HG03196 (cell line): ENCODE measurements around the gene DAPK3.
A peak's percentile ranks its signal among the peaks of the same experiment; 100 is the strongest.
"Not testable (repeated sequence)": the region's sequence is repeated elsewhere in the genome, so short reads cannot be mapped to it uniquely, and the experiment has no call there.

Experiments
- ATAC-seq: cut with Tn5 transposase; IDR thresholded peaks from one replicate; pipeline ENCODE4 v1.9.1; 2021; ENCODE audit not compliant: unreplicated experiment

DAPK3 gene

DNA sequence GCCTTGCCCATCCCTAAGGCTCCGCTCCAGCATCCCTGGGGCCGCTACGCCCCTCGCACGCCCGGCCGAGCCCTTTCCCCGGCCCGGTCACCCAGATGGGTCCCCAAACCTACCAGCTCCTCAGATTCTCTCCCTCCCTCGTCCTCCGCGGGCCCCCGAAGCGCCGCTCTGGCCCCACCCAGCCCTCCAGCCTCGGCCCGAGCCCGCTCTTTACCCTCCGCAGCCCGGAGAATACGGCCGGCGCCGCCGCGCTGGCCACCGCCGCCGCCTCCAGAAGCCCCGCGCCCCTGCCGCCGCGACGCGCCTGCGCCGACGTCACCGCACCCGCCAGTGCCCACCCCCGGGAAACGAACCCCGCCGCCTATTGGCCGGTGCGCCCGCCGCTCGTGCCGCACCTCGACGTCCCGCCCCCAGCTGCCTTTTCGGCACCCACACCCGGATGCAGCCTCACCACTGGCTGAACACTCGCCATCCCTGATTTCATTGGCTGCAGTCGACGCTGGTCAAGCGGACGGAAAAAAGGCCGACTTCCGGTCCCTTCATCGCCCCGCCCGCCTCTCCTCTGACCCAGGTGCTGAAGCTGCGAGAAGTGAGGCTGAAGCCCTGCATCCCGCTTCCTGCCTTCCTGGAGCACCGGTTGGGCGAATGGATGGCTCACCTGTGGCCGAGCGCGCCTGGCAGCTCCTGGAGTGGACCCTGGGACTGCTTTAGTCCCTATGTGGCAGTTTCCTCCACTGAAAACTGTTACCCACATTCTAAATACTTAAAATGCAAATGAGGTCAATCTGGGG is at the start of gene DAPK3:
Gene DAPK3 (minus strand): TSS at position 292 of the 791 bp plus-strand sequence. CDS start 1,364 bp downstream, outside the sequence.
- peak; percentile 80 for ATAC-seq

GRCh38 chr19:4019578-4019977 is 48.7 kb upstream of the DAPK3 start:
- ATAC-seq = no peak

DNA sequence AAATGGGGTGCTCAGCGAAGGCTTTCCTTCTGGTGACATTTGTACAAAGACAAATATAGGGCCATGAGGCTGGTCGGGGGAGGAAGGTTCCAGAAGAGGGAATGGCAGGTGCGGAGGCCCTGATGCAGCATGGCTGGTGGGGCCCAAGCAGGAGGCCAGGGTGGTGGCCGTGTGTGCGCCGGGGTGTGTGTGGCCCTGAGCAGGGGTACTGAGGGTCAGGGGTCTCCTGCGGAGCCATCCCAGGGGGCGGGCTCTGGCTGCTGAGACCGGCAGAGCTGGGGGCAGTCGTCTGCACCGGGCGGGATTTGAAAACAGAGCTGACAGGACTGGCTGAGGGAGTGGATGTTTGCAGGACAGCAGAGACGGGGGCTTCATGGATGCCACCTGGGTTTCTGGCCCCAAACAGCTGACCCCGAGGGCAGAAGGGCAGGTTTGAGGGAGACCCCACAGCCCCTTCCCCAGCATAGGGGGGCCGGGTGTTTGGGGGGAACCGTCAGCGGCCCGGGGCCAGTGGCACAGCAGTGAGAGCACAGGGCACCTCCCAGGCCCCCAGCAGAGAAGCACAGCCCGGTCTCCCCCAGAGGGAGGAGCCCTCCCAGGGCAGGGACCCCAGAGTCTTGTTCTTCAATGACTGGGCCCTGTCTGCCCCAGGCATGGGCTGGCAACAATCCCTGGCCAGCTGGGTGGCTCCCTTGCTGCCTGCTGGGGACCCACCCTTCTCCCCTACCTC is 48.0 kb upstream of the DAPK3 start:
- ATAC-seq = no peak

- ATAC-seq = no peak
These were observed 47.3 kb upstream of the DAPK3 start for GRCh38 chr19:4018140-4018613.

DNA sequence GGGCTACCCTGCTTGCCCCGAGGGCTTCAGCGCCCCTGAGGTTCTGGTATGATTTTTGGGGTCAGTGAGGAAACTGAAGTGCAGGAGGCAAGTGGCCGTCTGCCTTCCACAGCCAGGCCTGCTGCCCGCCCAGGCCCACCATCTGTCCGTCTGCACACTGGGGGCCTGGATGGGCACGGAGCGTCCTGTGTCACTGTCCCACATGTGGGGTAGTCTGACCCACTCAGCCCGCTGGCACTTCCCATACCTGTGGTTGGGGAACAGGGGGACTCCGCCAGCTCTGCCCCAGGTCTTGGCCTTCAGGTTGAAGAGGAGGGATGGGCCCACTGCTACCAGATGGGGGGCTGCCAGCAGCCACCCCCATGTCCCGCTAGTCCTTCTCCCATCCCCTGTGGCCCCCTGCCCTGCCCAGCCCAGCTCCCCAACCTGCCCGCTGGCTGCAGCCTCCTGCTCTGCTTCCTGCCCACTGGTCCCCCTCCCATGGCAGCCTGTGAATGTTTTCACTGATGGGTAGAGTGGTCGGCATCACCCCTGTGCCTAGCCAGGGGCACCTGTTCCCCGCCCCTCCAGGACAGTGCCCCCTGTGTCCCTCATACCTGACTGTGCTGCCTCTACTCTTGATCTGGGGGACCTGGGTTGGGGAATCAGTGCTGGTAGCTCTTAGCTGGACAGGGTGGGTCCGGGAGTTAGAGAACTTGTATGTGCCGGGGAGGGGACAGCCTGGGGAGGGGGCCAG is 46.2 kb upstream of the DAPK3 start:
- ATAC-seq = no peak

- ATAC-seq = no peak
These were observed 45.6 kb upstream of the DAPK3 start for GRCh38 chr19:4016486-4016885.

- no peak for ATAC-seq
These were observed 45.0 kb upstream of the DAPK3 start for GRCh38 chr19:4015705-4016402.

GRCh38 chr19:4014541-4015491 is 43.9 kb upstream of the DAPK3 start:
- ATAC-seq = no peak

DNA sequence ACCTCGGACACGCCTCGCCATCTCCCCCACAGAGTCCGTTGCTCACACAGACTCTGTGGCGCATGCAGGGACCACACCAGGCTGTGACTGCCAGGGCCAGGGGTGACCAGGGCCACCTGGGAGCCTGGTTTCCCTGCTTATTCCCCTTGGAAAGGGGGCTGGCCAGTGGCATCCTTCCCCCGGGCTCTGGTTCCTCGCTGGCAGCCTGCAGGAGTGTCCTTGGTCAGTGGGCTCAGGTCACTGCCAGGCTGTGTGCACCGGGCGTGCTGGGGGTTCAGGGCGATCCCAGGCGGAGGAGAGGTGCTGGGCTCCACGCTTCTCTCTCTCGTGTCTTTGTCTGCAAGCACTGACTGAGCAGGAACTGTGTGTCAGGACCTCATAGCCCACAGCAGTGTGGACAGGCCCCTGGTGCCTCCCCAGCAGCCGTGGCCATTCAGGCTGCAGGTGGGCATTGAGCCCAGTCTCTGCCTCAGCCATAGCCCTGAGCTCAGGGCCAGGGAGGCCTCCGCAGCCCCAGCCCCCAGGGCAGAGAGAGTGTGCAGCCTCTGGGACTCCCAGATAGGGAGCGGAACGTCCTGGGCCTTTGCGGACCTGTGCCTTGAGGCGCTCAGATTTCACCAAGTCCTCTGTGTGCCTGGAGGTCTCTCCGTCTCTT is 43.1 kb upstream of the DAPK3 start:
- no peak for ATAC-seq

DNA sequence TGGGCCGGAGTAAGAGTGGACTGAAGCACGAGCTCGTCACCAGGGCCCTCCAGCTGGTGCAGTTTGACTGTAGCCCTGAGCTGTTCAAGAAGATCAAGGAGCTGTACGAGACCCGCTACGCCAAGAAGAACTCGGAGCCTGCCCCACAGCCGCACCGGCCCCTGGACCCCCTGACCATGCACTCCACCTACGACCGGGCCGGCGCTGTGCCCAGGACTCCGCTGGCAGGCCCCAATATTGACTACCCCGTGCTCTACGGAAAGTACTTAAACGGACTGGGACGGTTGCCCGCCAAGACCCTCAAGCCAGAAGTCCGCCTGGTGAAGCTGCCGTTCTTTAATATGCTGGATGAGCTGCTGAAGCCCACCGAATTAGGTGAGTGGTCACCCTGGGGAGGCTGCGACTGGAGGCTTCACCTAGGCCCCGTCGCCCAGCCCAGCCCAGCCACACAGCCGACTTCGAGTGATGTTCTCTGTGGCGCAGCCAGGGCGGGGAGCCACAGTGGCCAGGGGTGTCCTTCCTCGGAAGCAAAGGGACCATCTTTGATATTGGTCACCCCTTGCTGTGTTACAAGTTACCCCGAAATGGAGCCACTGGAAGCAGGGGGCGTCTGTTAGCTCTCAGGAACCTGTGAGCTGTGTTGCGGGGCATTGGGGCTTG is 42.2 kb upstream of the DAPK3 start:
- no peak for ATAC-seq

GRCh38 chr19:4012092-4012974 is 41.4 kb upstream of the DAPK3 start:
- ATAC-seq = no peak

GRCh38 chr19:4011430-4011829 is 40.5 kb upstream of the DAPK3 start:
- not testable (repeated sequence) for ATAC-seq

DNA sequence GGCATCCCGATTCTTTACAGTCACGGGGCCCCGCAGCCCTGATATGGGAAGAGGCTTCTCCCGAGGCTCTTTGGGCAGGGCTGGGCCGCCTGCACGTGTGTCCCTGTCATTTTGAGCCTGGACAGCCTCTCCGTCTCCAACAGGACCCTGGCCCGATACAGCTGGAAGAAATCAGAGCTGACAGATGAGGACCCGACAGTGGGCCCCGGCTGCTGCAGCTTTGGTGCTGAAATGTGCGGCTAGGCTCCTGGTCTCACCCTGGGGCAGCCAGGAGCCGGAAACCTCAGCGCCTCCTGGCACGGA is 39.9 kb upstream of the DAPK3 start:
- no peak for ATAC-seq

- ATAC-seq = no peak
These were observed 39.3 kb upstream of the DAPK3 start for GRCh38 chr19:4009990-4010807.

GRCh38 chr19:4007836-4008539 is 37.1 kb upstream of the DAPK3 start:
- ATAC-seq = peak; percentile 16

- ATAC-seq = peak; percentile 72
These were observed 36.3 kb upstream of the DAPK3 start, which contains the start of gene PIAS4 for GRCh38 chr19:4007021-4007835. PIAS4 (plus strand) TSS chr19:4007736; CDS start chr19:4007761, 25 bp downstream.
